Transverse colon (tissue), 4 donors: ENCODE results near the gene CALHM1. TPM values are rescaled to one million over a fixed set of nuclear protein-coding genes. Genes with fewer than 3 reads are reported as not detected.

Experiments
- DNase-seq: peaks from one replicate; pipeline ENCODE4 v3.0.0-alpha.2; 2019
- H3K27ac ChIP-seq, 4 donors: fragments of 200-600 bp; sonication (generic); 2 replicates each; pipeline ENCODE4 v1.5.1; 2016 to 2018; ENCODE audit warnings: inconsistent platforms in 4 of 4
- H3K27me3 ChIP-seq: fragments of 200-600 bp; sonication (generic); 2 replicates; pipeline ENCODE4 v1.5.1; 2017; ENCODE audit warnings: inconsistent platforms
- H3K36me3 ChIP-seq, 4 donors: fragments of 200-600 bp; sonication (generic); 2 replicates each; pipeline ENCODE4 v1.5.1; 2017 to 2019; ENCODE audit warnings: inconsistent platforms in 4 of 4
- H3K4me1 ChIP-seq, 4 donors: fragments of 200-600 bp; sonication (generic); 2 replicates each; pipeline ENCODE4 v1.5.1; 2017 to 2020; ENCODE audit warnings: inconsistent platforms in 4 of 4
- H3K4me3 ChIP-seq, 4 donors: fragments of 200-600 bp; sonication (generic); 1 replicate in 1 of 4; 2 replicates in 3 of 4; pipeline versions ENCODE4 v1.5.1 to v1.6.1; 2017 to 2019; ENCODE audit warnings: inconsistent platforms in 4 of 4
- H3K9me3 ChIP-seq, 2 donors: fragments of 200-600 bp; sonication (generic); 2 replicates each; pipeline ENCODE4 v1.5.1; 2017 to 2019; ENCODE audit warnings: inconsistent platforms in 2 of 2
- CTCF ChIP-seq, 5 experiments: fragments of 200-600 bp in 3 of 5; fragments of 450-650 bp in 2 of 5; sonication (generic) in 3 of 5; IDR thresholded peaks; 1 replicate in 2 of 5; 2 replicates in 3 of 5; pipeline ENCODE4 v1.5.1; 2016 to 2017; ENCODE audit warnings: antibody characterized with exemption in 5 of 5, inconsistent platforms in 3 of 5, mild to moderate bottlenecking in 2 of 5, moderate library complexity in 1 of 5
- EP300 ChIP-seq: sonication (generic); formaldehyde crosslinking; IDR thresholded peaks from one replicate; pipeline ENCODE4 v1.6.1; 2017; ENCODE audit warnings: antibody characterized with exemption, low read depth
- POLR2A ChIP-seq: fragments of 450-650 bp; IDR thresholded peaks from one replicate; pipeline ENCODE4 v1.6.1; 2016; ENCODE audit warnings: antibody characterized with exemption, mild to moderate bottlenecking, moderate library complexity
- POLR2AphosphoS5 ChIP-seq, 3 donors: sonication (generic); formaldehyde crosslinking; IDR thresholded peaks; one replicate each; pipeline ENCODE4 v1.6.1; 2016; ENCODE audit warnings: antibody characterized with exemption in 3 of 3
- WGBS, 2 donors: methylation state at CpG; one replicate each; pipeline ENCODE4 v1.1.5; 2018; ENCODE audit warnings: low coverage in 1 of 2; 5-methylcytosine and 5-hydroxymethylcytosine counted together
- in situ Hi-C, 4 donors: fragments of 200-750 bp; cut with MboI; loops; one replicate each; pipeline versions ENCODE4 v1.15.0 to v1.15.1; 2017; ENCODE audit warnings: low sequenced_read_pairs in 3 of 4, low pct_ligation_motif_present in 1 of 4, low pct_unique_long_range_greater_than_20kb in 1 of 4
- intact Hi-C: fragments of 100-400 bp; cut with DNase I; formaldehyde crosslinking; loops from one replicate; pipeline ENCODE4 v1.15.1; 2023; ENCODE audit warnings: low total_unique reads
- total RNA-seq, 4 donors: library from RNA; depleted of rRNA; stranded (reverse); fragments of >200 nt; gene quantifications; one replicate each; pipeline ENCODE4 v1.1.0, GENCODE V29; 2016

CALHM1 gene
- total RNA-seq, 4 donors from 2014 or later: not detected

GRCh38 chr10:103470761-103471653, 12.3 kb upstream of the CALHM1 start:
- Histone ChIP-seq H3K9me3 (no peaks in the 10 kb centered on the region), H3K4me1 (peaks cover 0 to 11% (median 9%) of the 10 kb centered on the region in 4 donors), H3K36me3 (no peaks in the 10 kb centered on the region), H3K27ac (peak overlapping the region; percentile 36 to 76 (median 63)), H3K4me3 (no peak overlapping the region), H3K27me3 (no peaks in the 10 kb centered on the region)
- 40 to 52% methylated on average over 2 to 14 of the region's 14 CpGs for WGBS, 2 donors
- in situ Hi-C loops (no loop called here), intact Hi-C loops (no loop called here)
- no peak for TF ChIP-seq EP300
- TF ChIP-seq POLR2A: no peak
- TF ChIP-seq CTCF (IDR thresholded peaks at IDR 0.05): no peak
- TF ChIP-seq POLR2AphosphoS5 (IDR thresholded peaks at IDR 0.05): no peak
- DNase-seq: peak; percentile 71

- in situ Hi-C loops (no loop called here), intact Hi-C loops (no loop called here)
- TF ChIP-seq CTCF (IDR thresholded peaks at IDR 0.05): no peak
- TF ChIP-seq POLR2AphosphoS5 (IDR thresholded peaks at IDR 0.05): no peak
- TF ChIP-seq EP300: no peak
- TF ChIP-seq POLR2A: no peak
- 64 to 89% methylated on average over 3 to 5 of the region's 5 CpGs for WGBS, 2 donors
- H3K27me3 ChIP-seq: no peaks in the 10 kb centered on the region
- no peaks in the 10 kb centered on the region for H3K36me3 ChIP-seq
- DNase-seq: no peak
- no peak overlapping the region for H3K27ac ChIP-seq
- no peaks in the 10 kb centered on the region for H3K9me3 ChIP-seq
- no peak overlapping the region for H3K4me3 ChIP-seq
- peaks cover 0 to 11% (median 9%) of the 10 kb centered on the region in 4 donors for H3K4me1 ChIP-seq
These were observed 10.5 kb upstream of the CALHM1 start for GRCh38 chr10:103469201-103469600.

GRCh38 chr10:103467406-103467805, 8.7 kb upstream of the CALHM1 start:
- no peak overlapping the region for H3K27ac ChIP-seq
- peaks cover 0 to 11% (median 9%) of the 10 kb centered on the region in 4 donors for H3K4me1 ChIP-seq

More at GRCh38 chr10:103467406-103467805, 8.7 kb upstream of the CALHM1 start:
- TF ChIP-seq POLR2AphosphoS5 (IDR thresholded peaks at IDR 0.05) (no peak), CTCF (IDR thresholded peaks at IDR 0.05) (no peak), EP300 (no peak), POLR2A (no peak)
- 69 to 91% methylated on average over 5 to 7 of the region's 7 CpGs for WGBS, 2 donors
- no peaks in the 10 kb centered on the region for H3K9me3 ChIP-seq
- intact Hi-C loops: no loop called here
- in situ Hi-C loops: no loop called here
- no peaks in the 10 kb centered on the region for H3K27me3 ChIP-seq
- no peak for DNase-seq
- H3K4me3 ChIP-seq: no peak overlapping the region
- no peaks in the 10 kb centered on the region for H3K36me3 ChIP-seq
